Prostate gland (tissue), 2 donors: ENCODE results near the gene ATP6V1B1.

Source experiments
- CTCF ChIP-seq, 4 experiments: fragments of 200-600 bp in 2 of 4; fragments of 450-650 bp in 2 of 4; sonication (generic) in 2 of 4; IDR thresholded peaks; 1 replicate in 3 of 4; 2 replicates in 1 of 4; pipeline ENCODE4 v1.5.1; 2016 to 2019; ENCODE audit warnings: antibody characterized with exemption in 4 of 4, mild to moderate bottlenecking in 2 of 4, moderate library complexity in 2 of 4
- POLR2AphosphoS5 ChIP-seq: sonication (generic); formaldehyde crosslinking; IDR thresholded peaks from one replicate; pipeline ENCODE4 v1.6.1; 2017; ENCODE audit warnings: antibody characterized with exemption

GRCh38 chr2:70897977-70898226, 37.8 kb upstream of the ATP6V1B1 start:
- no peak for TF ChIP-seq POLR2AphosphoS5
- TF ChIP-seq CTCF (IDR thresholded peaks at IDR 0.05) = no peak
